ENCODE measurements around the gene CCNY. TPM values are rescaled to one million over a fixed set of nuclear protein-coding genes. Genes with fewer than 3 reads are reported as not detected.

Gene CCNY
- total RNA-seq, 1 experiment from 2014 or later: 122 TPM

DNA sequence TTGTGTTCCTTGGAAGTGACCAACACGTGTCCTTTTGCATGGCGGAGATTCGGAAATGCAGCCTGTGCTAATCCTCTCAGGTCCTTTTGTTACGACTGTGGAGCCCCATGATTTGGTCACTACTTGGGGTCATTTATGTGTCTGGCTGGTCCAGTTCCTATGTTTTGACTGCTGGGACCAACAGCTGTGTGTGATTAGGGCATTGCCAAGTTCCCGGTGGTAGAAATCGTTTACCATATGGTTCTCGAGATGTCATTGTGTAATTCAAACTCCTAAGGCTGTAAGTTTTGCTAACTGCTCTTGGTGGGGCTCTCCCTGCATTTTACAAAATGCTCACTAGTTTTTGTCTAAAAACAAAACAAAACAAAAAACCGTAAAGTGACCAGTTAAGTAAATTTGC, 62.0 kb downstream of the CCNY start:
- H3K36me3 Mint-ChIP-seq (ENCODE audit: insufficient read depth, unreplicated experiment): peaks cover 6% of the 10 kb centered on the region
- intact Hi-C loops (cut with micrococcal nuclease; ENCODE audit: unreplicated experiment): no loop called here
- no TSS peak for BruUV-seq (replicated peaks)
- DNase-seq: no peak
- POLR2A ChIA-PET: no interaction called here
- TF ChIP-seq, protein P1, sequence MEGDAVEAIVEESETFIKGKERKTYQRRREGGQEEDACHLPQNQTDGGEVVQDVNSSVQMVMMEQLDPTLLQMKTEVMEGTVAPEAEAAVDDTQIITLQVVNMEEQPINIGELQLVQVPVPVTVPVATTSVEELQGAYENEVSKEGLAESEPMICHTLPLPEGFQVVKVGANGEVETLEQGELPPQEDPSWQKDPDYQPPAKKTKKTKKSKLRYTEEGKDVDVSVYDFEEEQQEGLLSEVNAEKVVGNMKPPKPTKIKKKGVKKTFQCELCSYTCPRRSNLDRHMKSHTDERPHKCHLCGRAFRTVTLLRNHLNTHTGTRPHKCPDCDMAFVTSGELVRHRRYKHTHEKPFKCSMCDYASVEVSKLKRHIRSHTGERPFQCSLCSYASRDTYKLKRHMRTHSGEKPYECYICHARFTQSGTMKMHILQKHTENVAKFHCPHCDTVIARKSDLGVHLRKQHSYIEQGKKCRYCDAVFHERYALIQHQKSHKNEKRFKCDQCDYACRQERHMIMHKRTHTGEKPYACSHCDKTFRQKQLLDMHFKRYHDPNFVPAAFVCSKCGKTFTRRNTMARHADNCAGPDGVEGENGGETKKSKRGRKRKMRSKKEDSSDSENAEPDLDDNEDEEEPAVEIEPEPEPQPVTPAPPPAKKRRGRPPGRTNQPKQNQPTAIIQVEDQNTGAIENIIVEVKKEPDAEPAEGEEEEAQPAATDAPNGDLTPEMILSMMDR (IDR thresholded peaks at IDR 0.05; ENCODE audit: insufficient read depth in 1 of 2, low read depth in 1 of 2, low read length in 1 of 2, severe bottlenecking in 1 of 2, unreplicated experiment in 1 of 2): no peak
- no peak overlapping the region for H3K27ac Mint-ChIP-seq (ENCODE audit: unreplicated experiment)
- peaks cover 13% of the 10 kb centered on the region for H3K4me1 Mint-ChIP-seq (ENCODE audit: low read depth, unreplicated experiment)
- H3K4me3 ChIP-seq (ENCODE audit: low read depth, low read length): no peak overlapping the region
- no peaks in the 10 kb centered on the region; the same call in 1 of the 2 replicates for H3K36me3 ChIP-seq (ENCODE audit: control insufficient read depth, insufficient read depth, low read length)
- no peaks in the 10 kb centered on the region for H3K27me3 Mint-ChIP-seq (ENCODE audit: insufficient read depth, unreplicated experiment)
- CTCF ChIA-PET: no interaction called here
- H3K9me3 ChIP-seq: peaks cover 11% of the 10 kb centered on the region
- no peaks in the 10 kb centered on the region for H3K27me3 ChIP-seq (replicated peaks; ENCODE audit: control insufficient read depth, insufficient read depth, low read length)
- no peak overlapping the region for H3K4me3 Mint-ChIP-seq (ENCODE audit: unreplicated experiment)
- H3K4me1 ChIP-seq: peaks cover 25% of the 10 kb centered on the region
- no peaks in the 10 kb centered on the region for H3K9me3 Mint-ChIP-seq (ENCODE audit: unreplicated experiment)

DNA sequence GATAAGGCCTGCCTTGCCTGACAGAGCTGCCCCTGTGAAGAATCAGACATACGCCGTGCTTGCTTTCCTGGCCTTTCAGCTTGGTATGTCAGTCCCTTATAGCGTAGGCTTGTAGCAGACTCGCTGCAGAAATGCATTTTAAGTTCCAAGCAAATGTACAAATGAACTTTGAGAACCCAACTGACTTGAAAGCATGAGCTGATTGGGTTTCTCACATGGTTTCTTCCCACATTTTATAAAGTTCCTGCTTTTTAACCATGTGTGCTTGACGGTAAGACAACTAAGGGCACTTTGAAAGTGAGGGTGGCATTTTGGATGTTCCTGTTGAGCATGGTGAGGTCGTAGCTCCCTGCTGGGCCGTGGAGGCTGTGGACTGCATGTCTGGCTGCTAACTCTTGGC, 62.6 kb downstream of the CCNY start:
- ChIA-PET POLR2A (no interaction called here), CTCF (no interaction called here)
- peaks cover 6% of the 10 kb centered on the region for H3K36me3 Mint-ChIP-seq (ENCODE audit: insufficient read depth, unreplicated experiment)
- Histone ChIP-seq H3K27me3 (replicated peaks; ENCODE audit: control insufficient read depth, insufficient read depth, low read length) (no peaks in the 10 kb centered on the region), H3K4me1 (peaks cover 25% of the 10 kb centered on the region), H3K36me3 (ENCODE audit: control insufficient read depth, insufficient read depth, low read length) (no peaks in the 10 kb centered on the region; the same call in 1 of the 2 replicates), H3K4me3 (ENCODE audit: low read depth, low read length) (no peak overlapping the region), H3K9me3 (peaks cover 16% of the 10 kb centered on the region)
- H3K4me1 Mint-ChIP-seq (ENCODE audit: low read depth, unreplicated experiment): peaks cover 9% of the 10 kb centered on the region
- no peak for DNase-seq
- H3K27me3 Mint-ChIP-seq (ENCODE audit: insufficient read depth, unreplicated experiment): no peaks in the 10 kb centered on the region
- H3K4me3 Mint-ChIP-seq (ENCODE audit: unreplicated experiment): no peak overlapping the region
- TF ChIP-seq, protein P1 (IDR thresholded peaks at IDR 0.05; ENCODE audit: insufficient read depth in 1 of 2, low read depth in 1 of 2, low read length in 1 of 2, severe bottlenecking in 1 of 2, unreplicated experiment in 1 of 2): no peak
- intact Hi-C loops (cut with micrococcal nuclease; ENCODE audit: unreplicated experiment): no loop called here
- no peaks in the 10 kb centered on the region for H3K9me3 Mint-ChIP-seq (ENCODE audit: unreplicated experiment)
- no peak overlapping the region for H3K27ac Mint-ChIP-seq (ENCODE audit: unreplicated experiment)
- BruUV-seq (replicated peaks): no TSS peak

DNA sequence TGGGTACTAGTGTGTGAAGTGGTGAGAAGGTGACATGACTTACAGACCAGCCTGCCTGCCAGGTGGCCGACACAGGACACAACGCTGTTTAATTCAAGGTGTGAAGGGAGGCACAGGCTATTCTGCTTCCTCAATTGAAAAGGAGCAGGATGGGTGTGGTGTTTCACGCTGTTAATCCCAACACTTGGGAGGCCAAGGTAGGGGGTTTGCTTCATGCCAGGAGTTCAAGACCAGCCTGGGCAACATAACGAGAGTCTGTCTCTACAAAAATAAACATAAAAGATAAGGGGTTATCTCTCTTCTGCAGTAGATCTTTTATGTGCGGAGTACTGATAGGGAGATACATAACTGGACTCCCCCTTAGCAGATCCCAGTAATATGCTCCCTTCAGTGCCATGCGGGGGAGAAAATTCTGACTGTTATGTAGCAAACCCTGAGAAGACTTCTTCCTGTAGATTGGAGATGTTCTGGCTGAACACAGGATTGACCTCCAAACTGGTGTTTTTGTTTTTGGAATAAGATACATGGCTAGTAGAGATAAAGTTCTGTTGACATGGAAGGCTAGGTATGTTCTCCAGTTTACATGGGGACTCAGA, 63.2 kb downstream of the CCNY start:
- no TSS peak for BruUV-seq (replicated peaks)

More for the DNA sequence above, 63.2 kb downstream of the CCNY start:
- Histone ChIP-seq H3K4me3 (ENCODE audit: low read depth, low read length) (no peak overlapping the region), H3K9me3 (peaks cover 22% of the 10 kb centered on the region), H3K27me3 (replicated peaks; ENCODE audit: control insufficient read depth, insufficient read depth, low read length) (no peaks in the 10 kb centered on the region), H3K4me1 (peaks cover 21% of the 10 kb centered on the region), H3K36me3 (ENCODE audit: control insufficient read depth, insufficient read depth, low read length) (no peaks in the 10 kb centered on the region; the same call in 1 of the 2 replicates)
- H3K4me1 Mint-ChIP-seq (ENCODE audit: low read depth, unreplicated experiment): peaks cover 9% of the 10 kb centered on the region
- intact Hi-C loops (cut with micrococcal nuclease; ENCODE audit: unreplicated experiment): no loop called here
- no peaks in the 10 kb centered on the region for H3K27me3 Mint-ChIP-seq (ENCODE audit: insufficient read depth, unreplicated experiment)
- no peak overlapping the region for H3K4me3 Mint-ChIP-seq (ENCODE audit: unreplicated experiment)
- ChIA-PET POLR2A (no interaction called here), CTCF (no interaction called here)
- H3K27ac Mint-ChIP-seq (ENCODE audit: unreplicated experiment): no peak overlapping the region
- no peak for DNase-seq
- H3K36me3 Mint-ChIP-seq (ENCODE audit: insufficient read depth, unreplicated experiment): peaks cover 6% of the 10 kb centered on the region
- TF ChIP-seq, protein P1 (IDR thresholded peaks at IDR 0.05; ENCODE audit: insufficient read depth in 1 of 2, low read depth in 1 of 2, low read length in 1 of 2, severe bottlenecking in 1 of 2, unreplicated experiment in 1 of 2): no peak
- no peaks in the 10 kb centered on the region for H3K9me3 Mint-ChIP-seq (ENCODE audit: unreplicated experiment)

Measured in Caco-2 (cell line).